Ascending aorta (tissue), 2 donors: ENCODE measurements around the gene GLOD4. TPM values are rescaled to one million over a fixed set of nuclear protein-coding genes. Genes with fewer than 3 reads are reported as not detected.
"Not testable (repeated sequence)": the region's sequence is repeated elsewhere in the genome, so short reads cannot be mapped to it uniquely, and the experiment has no call there.

Experiments
- DNase-seq, 2 donors: peaks; one replicate each; pipeline ENCODE4 v3.0.0-alpha.2; 2019; ENCODE audit warnings: low spot score in 2 of 2
- H3K27ac ChIP-seq, 2 donors: fragments of 200-600 bp; sonication (generic); one replicate each; pipeline ENCODE4 v1.5.1; 2016 to 2017; ENCODE audit warnings: mild to moderate bottlenecking in 1 of 2
- H3K27me3 ChIP-seq: fragments of 200-600 bp; sonication (generic); one replicate; pipeline ENCODE4 v1.5.1; 2017
- H3K36me3 ChIP-seq, 2 donors: fragments of 200-600 bp; sonication (generic); one replicate each; pipeline ENCODE4 v1.5.1; 2016
- H3K4me1 ChIP-seq, 2 donors: fragments of 200-600 bp; sonication (generic); one replicate each; pipeline ENCODE4 v1.5.1; 2016 to 2017; ENCODE audit warnings: mild to moderate bottlenecking in 1 of 2
- H3K4me3 ChIP-seq, 2 donors: fragments of 200-600 bp; sonication (generic); one replicate each; pipeline ENCODE4 v1.5.1; 2016 to 2017; ENCODE audit warnings: mild to moderate bottlenecking in 1 of 2
- H3K9me3 ChIP-seq, 2 donors: fragments of 200-600 bp; sonication (generic); one replicate each; pipeline ENCODE4 v1.5.1; 2016
- intact Hi-C: fragments of 100-400 bp; cut with DNase I; formaldehyde crosslinking; loops from one replicate; pipeline ENCODE4 v1.15.1; 2023
- total RNA-seq: library from RNA; depleted of rRNA; stranded (reverse); fragments of >200 nt; gene quantifications from one replicate; pipeline ENCODE4 v1.1.0, GENCODE V29; 2016
- TF ChIP-seq, protein P1 (sequence below), 3 experiments: fragments of 200-600 bp in 2 of 3; fragments of 450-650 bp in 1 of 3; sonication (generic) in 2 of 3; IDR thresholded peaks; one replicate each; pipeline ENCODE4 v1.5.1; 2016 to 2019; ENCODE audit warnings: antibody characterized with exemption in 3 of 3, mild to moderate bottlenecking in 1 of 3, moderate library complexity in 1 of 3

The GLOD4 gene
- total RNA-seq, 1 donor from 2014 or later: 148 TPM

DNA sequence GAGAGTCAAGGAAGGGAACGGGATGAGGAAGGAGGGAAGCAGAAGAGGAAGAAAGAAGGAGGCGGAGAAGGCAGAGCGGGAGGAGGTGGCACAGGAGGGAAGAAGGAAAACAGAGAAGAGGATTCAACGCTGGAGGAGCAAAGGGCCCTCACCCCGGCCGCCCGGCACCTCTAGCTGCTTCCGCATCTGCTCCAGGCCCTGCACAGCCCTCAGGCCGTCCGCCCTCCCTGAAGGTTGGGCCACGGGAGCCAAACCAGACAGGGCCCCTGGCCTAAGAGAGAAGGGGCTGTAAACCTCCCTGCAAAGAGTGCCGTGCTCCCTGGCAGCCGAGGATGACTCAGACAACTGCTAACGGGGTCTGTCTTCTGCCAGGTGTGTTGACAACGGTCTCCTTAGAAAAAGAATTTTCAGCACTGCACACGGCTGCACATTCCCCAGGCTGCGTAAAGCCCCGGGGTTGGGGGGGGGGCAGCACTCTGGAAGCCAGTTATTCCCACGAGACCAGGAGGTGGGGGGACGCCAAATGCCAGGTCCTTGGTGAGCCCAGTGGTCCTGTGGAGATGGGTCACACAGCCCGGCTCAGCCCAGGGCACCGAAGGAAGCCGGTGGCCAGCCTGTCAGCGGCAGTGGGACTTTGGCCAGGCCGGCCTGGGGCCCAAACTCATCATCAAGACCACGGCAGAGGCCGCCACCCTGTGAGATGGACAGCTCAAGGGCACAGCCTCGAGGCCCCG is 29.1 kb upstream of the GLOD4 start:
- TF ChIP-seq, protein P1, sequence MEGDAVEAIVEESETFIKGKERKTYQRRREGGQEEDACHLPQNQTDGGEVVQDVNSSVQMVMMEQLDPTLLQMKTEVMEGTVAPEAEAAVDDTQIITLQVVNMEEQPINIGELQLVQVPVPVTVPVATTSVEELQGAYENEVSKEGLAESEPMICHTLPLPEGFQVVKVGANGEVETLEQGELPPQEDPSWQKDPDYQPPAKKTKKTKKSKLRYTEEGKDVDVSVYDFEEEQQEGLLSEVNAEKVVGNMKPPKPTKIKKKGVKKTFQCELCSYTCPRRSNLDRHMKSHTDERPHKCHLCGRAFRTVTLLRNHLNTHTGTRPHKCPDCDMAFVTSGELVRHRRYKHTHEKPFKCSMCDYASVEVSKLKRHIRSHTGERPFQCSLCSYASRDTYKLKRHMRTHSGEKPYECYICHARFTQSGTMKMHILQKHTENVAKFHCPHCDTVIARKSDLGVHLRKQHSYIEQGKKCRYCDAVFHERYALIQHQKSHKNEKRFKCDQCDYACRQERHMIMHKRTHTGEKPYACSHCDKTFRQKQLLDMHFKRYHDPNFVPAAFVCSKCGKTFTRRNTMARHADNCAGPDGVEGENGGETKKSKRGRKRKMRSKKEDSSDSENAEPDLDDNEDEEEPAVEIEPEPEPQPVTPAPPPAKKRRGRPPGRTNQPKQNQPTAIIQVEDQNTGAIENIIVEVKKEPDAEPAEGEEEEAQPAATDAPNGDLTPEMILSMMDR (IDR thresholded peaks at IDR 0.05): no peak
- intact Hi-C loops: no loop called here
- no peak overlapping the region for H3K4me3 ChIP-seq
- H3K9me3 ChIP-seq: no peaks in the 10 kb centered on the region
- H3K4me1 ChIP-seq: no peaks in the 10 kb centered on the region
- no peak overlapping the region for H3K27ac ChIP-seq
- no peaks in the 10 kb centered on the region for H3K27me3 ChIP-seq
- H3K36me3 ChIP-seq: no peaks in the 10 kb centered on the region
- DNase-seq: no peak

DNA sequence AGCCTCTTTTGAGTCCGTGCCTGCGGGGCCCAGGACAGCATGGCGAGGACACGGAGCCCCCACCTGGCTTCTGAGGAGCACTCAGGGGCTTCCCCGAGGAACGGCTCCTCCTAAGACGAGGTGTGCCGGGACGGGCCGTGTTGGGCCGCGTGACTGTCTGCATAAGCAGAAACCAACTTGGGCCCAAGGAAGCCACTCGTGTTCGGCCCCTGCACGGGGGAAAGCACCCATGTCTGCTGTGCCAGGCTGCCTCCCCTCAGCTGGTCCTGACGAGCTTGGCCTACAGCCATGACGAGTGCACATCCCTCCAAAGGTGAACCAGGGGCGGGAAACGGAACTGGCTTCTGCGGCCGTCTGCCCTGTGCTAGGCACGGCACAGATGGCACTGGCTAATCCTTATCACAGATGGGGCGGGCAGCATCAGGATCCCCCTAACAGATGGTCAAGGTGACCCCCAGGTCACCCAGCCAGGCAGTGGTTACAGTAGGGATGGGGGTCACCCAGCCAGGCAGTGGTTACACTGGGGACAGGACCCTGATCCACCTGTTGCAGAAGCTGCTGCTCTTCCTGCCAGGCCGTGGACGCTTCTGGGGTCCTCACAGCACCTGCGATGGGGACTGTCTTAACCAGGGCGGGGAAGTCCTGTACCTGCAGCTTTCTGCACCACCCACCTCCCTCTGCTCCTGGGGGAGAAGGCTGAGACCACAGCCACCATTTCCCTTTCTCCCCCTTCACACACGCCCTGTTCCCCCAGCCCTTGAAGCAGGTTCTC is 25.6 kb upstream of the GLOD4 start:
- Histone ChIP-seq H3K27ac (no peak overlapping the region), H3K4me3 (no peak overlapping the region), H3K9me3 (no peaks in the 10 kb centered on the region), H3K27me3 (no peaks in the 10 kb centered on the region), H3K36me3 (no peaks in the 10 kb centered on the region), H3K4me1 (no peaks in the 10 kb centered on the region)
- no peak for DNase-seq
- intact Hi-C loops: no loop called here
- TF ChIP-seq, protein P1 (IDR thresholded peaks at IDR 0.05): no peak

DNA sequence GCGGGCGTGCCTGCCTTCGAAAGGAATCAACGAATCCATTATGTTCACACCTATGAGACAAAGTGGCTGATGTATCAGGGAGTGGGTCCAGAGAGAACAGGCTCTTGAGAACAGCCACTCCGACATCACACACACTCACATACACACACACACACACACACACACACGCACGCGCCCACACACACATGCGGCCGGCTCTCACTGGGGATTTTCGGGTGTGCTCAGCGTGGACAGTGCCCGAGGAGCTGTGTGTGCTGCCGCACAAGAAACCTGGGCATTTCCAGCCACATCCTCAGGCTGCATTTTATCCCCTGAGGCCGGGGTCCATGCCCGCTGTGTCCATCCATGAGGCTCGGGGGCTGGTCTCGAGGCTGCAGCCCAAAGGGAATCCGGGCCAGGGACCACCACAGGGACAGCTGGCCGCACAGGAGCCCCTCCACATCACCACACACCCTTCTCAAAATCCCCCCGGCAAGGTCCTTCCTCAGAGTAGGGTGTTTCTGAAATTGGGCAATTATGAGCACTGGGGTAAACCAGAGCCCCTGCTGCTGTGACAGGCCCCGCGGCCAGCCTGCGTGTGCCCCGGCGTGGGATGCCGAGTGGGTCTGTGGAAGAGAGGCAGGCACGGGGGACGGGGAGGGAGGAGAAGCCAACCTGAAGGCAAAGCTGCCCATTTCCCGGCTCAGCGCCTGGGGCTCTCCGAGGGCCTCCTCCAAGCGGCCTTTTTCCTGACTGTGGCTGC is 24.9 kb upstream of the GLOD4 start:
- Histone ChIP-seq H3K4me1 (no peaks in the 10 kb centered on the region), H3K27ac (no peak overlapping the region), H3K4me3 (no peak overlapping the region), H3K36me3 (no peaks in the 10 kb centered on the region), H3K27me3 (no peaks in the 10 kb centered on the region), H3K9me3 (no peaks in the 10 kb centered on the region)
- intact Hi-C loops: no loop called here
- DNase-seq: no peak
- TF ChIP-seq, protein P1 (IDR thresholded peaks at IDR 0.05): no peak

DNA sequence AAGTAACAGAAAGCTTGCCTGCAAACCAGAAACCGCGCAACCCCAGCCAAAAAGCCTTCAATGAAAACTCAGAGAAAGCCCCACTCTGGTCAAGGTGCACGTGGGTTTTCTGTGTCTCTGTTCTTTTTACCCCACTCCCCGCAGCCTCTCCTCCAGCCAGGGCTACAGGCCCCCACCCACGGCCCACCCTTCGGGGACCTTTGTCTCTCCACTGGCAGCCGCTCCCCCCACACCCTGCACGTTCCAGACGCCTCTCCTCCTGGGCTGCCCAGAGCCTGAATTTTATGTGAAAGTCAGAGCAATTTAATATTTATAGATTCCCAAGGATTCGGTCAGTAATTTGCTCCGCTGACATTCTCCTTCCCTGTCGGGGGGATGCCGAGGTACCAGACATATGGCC is 24.3 kb upstream of the GLOD4 start:
- no peak for DNase-seq
- Histone ChIP-seq H3K27ac (no peak overlapping the region), H3K4me3 (no peak overlapping the region), H3K27me3 (no peaks in the 10 kb centered on the region), H3K9me3 (no peaks in the 10 kb centered on the region), H3K4me1 (no peaks in the 10 kb centered on the region), H3K36me3 (no peaks in the 10 kb centered on the region)
- TF ChIP-seq, protein P1 (IDR thresholded peaks at IDR 0.05): no peak
- intact Hi-C loops: no loop called here

DNA sequence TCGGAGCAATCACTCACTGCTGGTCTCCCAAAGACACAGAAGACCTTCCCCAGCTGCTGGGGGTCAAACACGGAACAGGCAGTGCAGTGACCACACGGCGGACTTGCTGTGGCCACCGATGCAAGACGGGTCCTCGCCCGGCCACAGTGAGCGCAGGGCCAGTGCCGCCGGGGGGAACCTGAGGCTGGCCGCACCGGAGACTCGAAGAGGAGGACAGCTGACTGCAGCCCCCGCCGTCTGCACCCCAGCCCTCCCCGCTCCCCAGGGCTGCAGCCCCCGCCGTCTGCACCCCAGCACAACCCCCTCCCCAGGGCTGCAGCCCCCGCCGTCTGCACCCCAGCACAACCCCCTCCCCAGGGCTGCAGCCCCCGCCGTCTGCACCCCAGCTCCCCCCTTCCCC is 23.8 kb upstream of the GLOD4 start:
- H3K4me1 ChIP-seq, intact Hi-C loops, H3K36me3 ChIP-seq, H3K9me3 ChIP-seq, H3K27me3 ChIP-seq, H3K27ac ChIP-seq, H3K4me3 ChIP-seq, DNase-seq: not testable (repeated sequence)
